Fibroblast of gingiva (primary cell): ENCODE measurements around the gene ARSA.
"Not testable (repeated sequence)": the region's sequence is repeated elsewhere in the genome, so short reads cannot be mapped to it uniquely, and the experiment has no call there.

ENCODE experiments used
- DNase-seq: peaks from one replicate; pipeline ENCODE4 v3.0.0-alpha.2; 2011; ENCODE audit warnings: low read depth

Gene ARSA

GRCh38 chr22:50621948-50622722, 5.8 kb downstream of the ARSA start:
- no peak for DNase-seq

GRCh38 chr22:50621356-50621880, 6.5 kb downstream of the ARSA start:
- no peak for DNase-seq

DNA sequence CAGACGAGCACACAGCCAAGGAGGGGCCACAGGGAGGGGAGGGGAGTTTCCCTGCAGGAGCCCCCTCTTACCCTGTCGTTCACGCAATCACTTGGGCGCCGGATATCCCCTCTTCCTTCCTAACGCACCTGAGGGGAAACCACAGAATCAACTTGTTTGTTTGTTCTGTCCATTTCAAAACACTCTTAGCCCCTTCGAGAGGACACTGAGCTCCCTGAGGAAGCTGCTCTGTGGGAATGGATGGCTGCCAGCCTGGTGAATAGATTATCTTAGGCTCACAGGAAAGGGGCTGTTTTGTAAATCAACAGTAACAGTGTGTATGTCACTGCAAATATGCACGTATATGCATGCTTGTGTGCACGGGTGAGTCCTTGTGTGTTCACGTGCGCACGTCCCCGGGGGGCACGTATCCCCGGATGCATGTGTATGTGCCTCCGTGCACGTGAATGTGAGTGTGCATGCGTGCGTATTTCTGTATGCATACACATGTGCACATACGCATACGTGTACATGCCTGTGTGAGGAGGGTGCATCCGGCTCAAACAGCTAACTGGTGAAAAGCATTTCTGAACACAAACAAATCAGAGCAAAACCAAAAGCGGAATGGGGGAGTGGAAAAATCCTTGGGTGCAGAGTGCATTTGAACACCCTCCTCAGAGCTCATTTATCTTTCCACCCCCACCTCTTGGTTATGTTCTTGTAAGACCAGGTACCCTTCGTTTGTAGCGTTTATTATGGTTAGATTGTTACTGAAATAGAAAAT, 7.2 kb downstream of the ARSA start:
- no peak for DNase-seq

- DNase-seq = not testable (repeated sequence)
These were observed 13.7 kb downstream of the ARSA start for GRCh38 chr22:50614296-50614695.

GRCh38 chr22:50613291-50613981, 14.5 kb downstream of the ARSA start:
- no peak for DNase-seq

DNA sequence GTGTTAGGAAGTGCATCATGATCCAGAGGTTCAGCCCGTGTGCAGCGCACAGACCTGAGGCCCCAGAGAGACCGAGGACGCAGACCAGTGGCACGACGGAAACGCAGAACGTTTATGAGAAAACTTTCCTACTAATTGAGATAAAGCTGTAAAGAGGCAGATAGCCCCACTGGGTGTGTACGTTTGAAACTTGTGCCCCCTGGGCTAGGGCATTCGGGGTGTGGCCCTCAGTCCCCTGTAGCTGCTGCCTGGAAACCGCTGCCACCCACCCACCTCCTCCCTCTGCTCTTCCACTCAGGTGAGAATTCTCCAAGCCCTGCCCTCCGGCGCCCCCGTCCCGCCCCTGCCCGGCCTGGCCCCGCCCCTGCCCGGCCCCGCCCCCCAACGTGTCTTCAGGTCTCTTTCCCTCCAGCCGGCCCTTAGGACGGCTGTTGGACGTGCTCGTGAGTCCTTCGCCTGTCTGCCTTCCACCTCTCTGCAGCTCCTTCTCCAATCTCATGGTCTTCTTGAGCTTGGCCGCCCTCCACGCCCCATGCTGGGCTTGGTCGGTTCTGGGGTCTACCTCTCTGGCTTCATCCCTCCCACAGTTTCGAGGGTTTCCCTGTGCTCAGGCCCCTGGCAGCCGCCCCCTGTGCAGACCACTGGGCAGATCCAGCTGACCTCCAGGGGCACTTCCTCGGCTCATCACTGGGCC, 15.3 kb downstream of the ARSA start:
- no peak for DNase-seq

GRCh38 chr22:50612168-50612527, 15.8 kb downstream of the ARSA start:
- no peak for DNase-seq

DNA sequence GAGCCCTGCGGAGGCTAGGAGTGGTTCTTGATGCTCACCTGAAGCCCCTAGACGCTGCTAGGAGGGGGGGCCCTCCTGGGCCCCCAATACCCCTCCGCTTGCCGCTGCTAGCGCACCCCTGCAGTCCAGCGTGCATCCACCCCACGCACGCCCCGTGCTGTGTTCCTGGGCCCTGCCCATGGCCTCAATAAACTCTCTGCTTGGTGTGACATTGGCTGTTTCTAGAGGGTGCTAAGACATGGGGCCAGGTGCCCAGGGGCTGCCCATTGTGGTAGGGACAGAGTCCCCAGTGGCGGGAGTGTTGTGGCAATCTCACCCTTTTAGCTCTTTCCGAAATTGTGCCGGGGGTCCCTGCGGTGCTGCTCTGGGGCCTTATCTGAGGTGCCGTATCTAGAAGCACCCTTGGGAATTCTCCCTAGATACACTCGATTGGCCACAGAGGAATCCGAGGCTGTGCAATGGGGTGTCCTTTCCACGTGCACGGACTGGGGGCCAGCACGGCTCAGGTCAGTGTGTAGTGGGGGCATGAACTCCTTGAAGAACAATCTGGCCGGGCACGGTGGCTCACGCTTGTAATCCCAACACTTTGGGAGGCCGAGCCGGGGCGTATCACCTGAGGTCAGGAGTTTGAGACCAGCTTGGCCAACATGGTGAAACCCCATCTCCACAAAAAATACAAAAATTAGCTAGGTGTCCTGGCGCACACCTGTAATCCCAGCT, 16.5 kb downstream of the ARSA start:
- no peak for DNase-seq

- no peak for DNase-seq
These were observed 17.4 kb downstream of the ARSA start for GRCh38 chr22:50610581-50610980.

DNA sequence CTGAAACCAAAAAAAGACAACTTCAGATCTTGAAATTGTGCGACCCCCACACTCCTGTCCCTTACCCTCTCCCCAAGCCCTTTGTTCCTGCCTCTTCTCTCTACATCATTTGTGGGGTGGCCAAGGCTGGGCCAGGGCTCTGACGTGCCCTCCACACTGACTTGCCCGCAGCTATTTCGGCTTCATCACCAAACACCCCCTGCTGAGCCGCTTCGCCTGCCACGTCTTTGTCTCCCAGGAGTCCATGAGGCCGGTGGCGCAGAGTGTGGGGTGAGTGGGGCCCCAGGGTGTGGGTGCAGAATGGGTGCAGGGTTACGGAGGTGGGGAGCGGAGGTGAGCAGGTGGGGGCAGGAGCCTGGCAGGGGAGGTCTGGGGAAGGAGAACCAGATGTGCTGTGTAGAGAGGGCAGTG, 17.9 kb downstream of the ARSA start:
- DNase-seq = no peak

- no peak for DNase-seq
These were observed 18.4 kb downstream of the ARSA start for GRCh38 chr22:50609599-50609998.

- no peak for DNase-seq
These were observed 19.0 kb downstream of the ARSA start for GRCh38 chr22:50608996-50609395.

DNA sequence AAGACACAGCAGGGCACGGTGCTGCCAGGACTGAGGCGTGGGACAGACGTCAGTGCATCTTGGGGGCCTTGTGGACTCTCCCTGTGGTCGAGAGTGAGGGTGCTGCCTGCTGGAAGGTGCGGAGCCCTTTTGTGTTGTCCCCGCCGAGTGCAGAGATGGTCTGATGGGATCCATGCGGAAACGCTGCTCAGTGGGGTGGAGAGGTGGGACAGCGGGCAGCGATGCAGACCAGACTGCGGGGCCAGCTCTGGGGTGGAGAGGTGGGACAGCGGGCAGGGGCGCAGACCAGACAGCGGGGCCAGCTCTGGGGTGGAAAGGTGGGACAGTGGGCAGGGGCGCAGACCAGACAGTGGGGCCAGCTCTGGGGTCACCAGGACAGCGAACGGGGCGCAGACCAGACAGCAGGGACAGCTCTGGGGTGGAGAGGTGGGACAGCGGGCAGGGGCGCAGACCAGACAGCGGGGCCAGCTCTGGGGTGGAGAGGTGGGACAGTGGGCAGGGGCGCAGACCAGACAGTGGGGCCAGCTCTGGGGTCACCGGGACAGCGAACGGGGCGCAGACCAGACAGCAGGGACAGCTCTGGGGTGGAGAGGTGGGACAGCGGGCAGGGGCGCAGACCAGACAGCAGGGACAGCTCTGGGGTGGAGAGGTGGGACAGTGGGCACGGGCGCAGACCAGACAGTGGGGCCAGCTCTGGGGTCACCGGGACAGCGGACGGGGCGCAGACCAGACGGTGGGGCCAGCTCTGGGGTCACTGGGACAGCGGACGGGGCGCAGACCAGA, 19.7 kb downstream of the ARSA start:
- not testable (repeated sequence) for DNase-seq

DNA sequence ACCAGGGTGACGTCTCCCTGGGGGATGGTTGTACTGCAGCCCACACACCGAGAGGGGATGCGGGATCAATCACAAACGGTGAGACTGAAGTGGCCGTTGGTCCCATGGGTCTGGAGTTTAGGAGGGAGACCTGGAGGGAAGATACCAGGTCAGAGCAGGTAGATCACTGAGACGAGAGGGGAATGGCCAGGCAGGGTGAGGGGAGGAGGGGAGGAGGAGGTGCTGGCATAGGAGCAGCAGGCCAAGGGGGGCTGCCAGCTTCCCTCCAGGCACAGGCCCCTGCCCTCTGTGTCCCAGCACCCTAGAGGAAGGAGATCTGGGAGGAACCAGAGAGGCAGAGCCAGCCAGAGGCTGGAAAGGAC, 20.3 kb downstream of the ARSA start:
- no peak for DNase-seq

- DNase-seq = no peak
These were observed 20.9 kb downstream of the ARSA start for GRCh38 chr22:50606946-50607658.

DNA sequence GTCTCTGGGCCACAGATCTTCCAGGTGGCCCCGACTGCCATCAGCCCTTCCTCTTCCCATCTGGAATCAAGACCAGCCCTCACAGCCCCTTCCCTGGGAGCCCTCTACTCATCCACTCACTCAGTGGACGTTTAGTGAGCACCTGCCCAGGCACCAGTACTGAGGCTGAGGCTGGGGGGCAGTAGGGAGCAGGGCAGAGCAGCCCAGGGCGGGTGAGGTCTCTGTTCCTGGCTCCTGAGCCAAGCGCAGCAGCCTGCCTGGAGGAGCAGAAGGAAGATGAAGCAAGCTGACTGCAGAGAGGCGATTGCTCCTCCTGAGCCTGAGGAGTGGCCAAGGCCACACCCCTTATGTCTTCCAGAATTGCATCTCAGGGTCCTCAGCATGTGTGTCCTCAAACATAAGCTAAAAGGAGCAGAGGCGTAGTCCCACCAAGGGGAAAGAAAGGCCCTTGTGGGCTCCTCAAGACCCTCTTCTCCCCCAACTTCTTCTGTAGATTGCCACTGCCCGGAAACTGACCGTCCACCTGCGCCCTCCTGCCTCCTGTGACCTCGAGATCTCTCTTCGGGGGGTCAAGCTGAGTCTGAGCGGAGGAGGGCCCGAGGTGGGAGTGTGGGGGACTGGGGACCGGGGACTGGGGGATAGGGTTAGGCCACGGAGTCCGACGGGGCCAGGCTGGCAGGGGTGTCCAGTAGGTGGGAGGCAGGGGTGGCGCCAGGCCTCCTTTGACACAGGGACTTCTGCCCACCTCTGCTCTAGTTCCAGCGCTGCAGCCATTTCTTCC, 21.6 kb downstream of the ARSA start:
- no peak for DNase-seq

DNA sequence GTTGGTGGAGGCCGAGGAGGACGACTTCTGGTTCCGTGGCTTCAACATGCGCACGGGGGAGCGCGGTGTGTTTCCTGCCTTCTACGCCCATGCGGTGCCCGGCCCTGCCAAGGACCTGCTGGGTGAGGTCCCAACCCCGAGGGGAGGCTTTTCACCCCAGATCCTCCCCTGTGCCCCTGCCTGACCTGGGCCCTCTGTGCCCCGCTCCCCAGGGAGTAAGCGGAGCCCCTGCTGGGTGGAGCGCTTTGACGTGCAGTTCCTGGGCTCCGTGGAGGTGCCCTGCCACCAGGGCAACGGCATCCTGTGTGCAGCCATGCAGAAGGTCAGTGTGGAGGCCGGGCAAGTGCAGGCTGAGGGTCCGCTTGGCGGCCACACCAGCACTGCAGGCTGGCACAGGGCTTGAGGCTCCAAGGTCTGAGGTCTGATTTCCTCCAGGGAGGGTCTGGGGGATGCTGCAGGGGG, 22.3 kb downstream of the ARSA start:
- DNase-seq = no peak

DNA sequence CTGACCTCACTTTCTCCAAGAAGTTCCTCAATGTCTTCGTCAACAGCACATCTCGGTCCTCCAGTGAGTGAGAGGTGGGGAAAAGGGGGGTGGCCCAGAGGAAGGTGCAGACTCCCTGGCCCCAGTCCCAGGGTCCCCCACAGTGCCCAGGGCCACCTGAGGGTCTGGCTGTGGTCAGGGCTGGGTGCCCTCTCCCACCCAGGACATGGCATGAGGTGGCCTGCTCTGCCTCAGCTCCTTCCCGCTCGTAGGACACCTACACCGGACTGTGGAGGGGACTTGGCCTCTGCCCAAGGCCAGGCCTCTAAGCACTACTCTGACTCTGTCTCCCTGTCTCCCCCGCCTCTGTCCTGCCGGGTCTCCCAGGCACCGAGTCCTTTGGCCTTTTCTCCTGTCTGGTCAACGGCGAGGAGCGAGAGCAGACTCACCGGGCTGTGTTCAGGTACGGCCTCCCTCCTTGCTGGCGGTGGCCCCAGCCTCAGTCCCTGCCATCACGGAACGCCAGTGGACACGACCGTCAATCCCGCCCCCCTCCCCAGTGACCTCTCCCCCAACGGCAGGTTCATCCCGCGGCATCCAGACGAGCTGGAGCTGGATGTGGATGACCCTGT, 22.8 kb downstream of the ARSA start:
- no peak for DNase-seq
